HEK293 (cell line): Measurements from ENCODE around the gene PPP1R27.

Experiments used
- CTCF ChIA-PET: fragments of 350-600 bp; formaldehyde crosslinking; extraction: SDS; loops from one replicate; lab custom pipeline; 2021; ENCODE audit warnings: antibody characterized with exemption; lab: Yijun Ruan, JAX
- POLR2A ChIA-PET: fragments of 300-600 bp; formaldehyde crosslinking; extraction: SDS; loops from one replicate; lab custom pipeline; 2020; ENCODE audit warnings: antibody characterized with exemption, inconsistent platforms; lab: Yijun Ruan, JAX
- H3K27ac ChIP-seq: fragments of 200-500 bp; sonication (Bioruptor generic); 2 replicates; pipeline ENCODE4 v1.5.1; 2014; ENCODE audit warnings: low read depth, low read length, control low read depth, inconsistent platforms; ENCODE audit errors: extremely low read depth
- H3K36me3 ChIP-seq, 2 experiments: fragments of 200-500 bp in 1 of 2; sonication (Bioruptor generic) in 1 of 2; 1 replicate in 1 of 2; 2 replicates in 1 of 2; pipeline ENCODE4 v1.5.1; 2014 to 2017; ENCODE audit warnings: inconsistent platforms in 2 of 2, low read length in 2 of 2; ENCODE audit not compliant: control insufficient read depth in 2 of 2, insufficient read depth in 1 of 2
- H3K4me1 ChIP-seq: fragments of 200-500 bp; sonication (Bioruptor generic); 2 replicates; pipeline ENCODE4 v1.5.1; 2014; ENCODE audit warnings: mild to moderate bottlenecking, low read length, inconsistent platforms; ENCODE audit not compliant: control insufficient read depth, insufficient read depth
- H3K4me3 ChIP-seq: 2 replicates; pipeline ENCODE4 v1.5.1; 2011; ENCODE audit warnings: low read depth, mild to moderate bottlenecking, control low read depth, low read length, moderate library complexity
- H3K9me3 ChIP-seq: fragments of 200-500 bp; sonication (Bioruptor generic); 2 replicates; pipeline ENCODE4 v1.5.1; 2014; ENCODE audit warnings: low read depth, low read length, inconsistent platforms; ENCODE audit not compliant: control insufficient read depth, insufficient read depth
- BCL11B ChIP-seq: fragments of 450-650 bp; formaldehyde crosslinking; IDR thresholded peaks from 2 replicates; pipeline ENCODE4 v1.5.1; 2016; ENCODE audit warnings: low read depth, missing biosample characterization, missing genetic modification characterization
- YY2 ChIP-seq: fragments of 450-650 bp; formaldehyde crosslinking; IDR thresholded peaks from 2 replicates; pipeline ENCODE4 v1.5.1; 2016; ENCODE audit warnings: missing biosample characterization, missing genetic modification characterization
- ZBTB17 ChIP-seq: fragments of 450-650 bp; formaldehyde crosslinking; IDR thresholded peaks from 2 replicates; pipeline ENCODE4 v1.5.1; 2016; ENCODE audit warnings: missing biosample characterization, missing genetic modification characterization
- ZBTB20 ChIP-seq: fragments of 450-650 bp; formaldehyde crosslinking; IDR thresholded peaks from 2 replicates; pipeline ENCODE4 v1.5.1; 2016; ENCODE audit warnings: missing biosample characterization, missing genetic modification characterization
- ZBTB7A ChIP-seq: fragments of 450-650 bp; formaldehyde crosslinking; IDR thresholded peaks from 2 replicates; pipeline ENCODE4 v1.5.1; 2016; ENCODE audit warnings: low read depth, missing biosample characterization, missing genetic modification characterization
- ZFP37 ChIP-seq: fragments of 450-650 bp; formaldehyde crosslinking; IDR thresholded peaks from 2 replicates; pipeline ENCODE4 v1.5.1; 2016; ENCODE audit warnings: missing biosample characterization, missing genetic modification characterization
- ZFP69B ChIP-seq: fragments of 450-650 bp; formaldehyde crosslinking; IDR thresholded peaks from 2 replicates; pipeline ENCODE4 v1.5.1; 2016; ENCODE audit warnings: missing biosample characterization, missing genetic modification characterization
- ZIC2 ChIP-seq: fragments of 450-650 bp; formaldehyde crosslinking; IDR thresholded peaks from 2 replicates; pipeline ENCODE4 v1.5.1; 2016; ENCODE audit warnings: missing biosample characterization, missing genetic modification characterization
- ZNF112 ChIP-seq: fragments of 450-650 bp; formaldehyde crosslinking; IDR thresholded peaks from 2 replicates; pipeline ENCODE4 v1.5.0; 2017; ENCODE audit warnings: missing biosample characterization, missing genetic modification characterization
- ZNF23 ChIP-seq: fragments of 450-650 bp; formaldehyde crosslinking; IDR thresholded peaks from 2 replicates; pipeline ENCODE4 v1.5.1; 2016; ENCODE audit warnings: missing biosample characterization, missing genetic modification characterization, borderline replicate concordance
- ZNF335 ChIP-seq: fragments of 450-650 bp; formaldehyde crosslinking; conservative IDR thresholded peaks from 2 replicates; pipeline ENCODE4 v1.5.1; 2016; ENCODE audit warnings: missing biosample characterization, missing genetic modification characterization
- ZNF341 ChIP-seq: fragments of 450-650 bp; formaldehyde crosslinking; IDR thresholded peaks from 2 replicates; pipeline ENCODE4; 2016; ENCODE audit warnings: low read depth, missing biosample characterization, missing genetic modification characterization
- ZNF549 ChIP-seq: fragments of 450-650 bp; IDR thresholded peaks from 2 replicates; pipeline ENCODE4 v1.5.1; 2018; ENCODE audit warnings: missing biosample characterization, missing genetic modification characterization, mild to moderate bottlenecking, inconsistent platforms, moderate library complexity
- ZNF585B ChIP-seq: fragments of 450-650 bp; formaldehyde crosslinking; IDR thresholded peaks from 2 replicates; pipeline ENCODE4 v1.5.1; 2016; ENCODE audit warnings: missing biosample characterization, missing genetic modification characterization
- ZNF792 ChIP-seq: fragments of 450-650 bp; formaldehyde crosslinking; IDR thresholded peaks from 2 replicates; pipeline ENCODE4 v1.5.1; 2016; ENCODE audit warnings: missing biosample characterization, missing genetic modification characterization
- ZNF837 ChIP-seq: fragments of 450-650 bp; formaldehyde crosslinking; IDR thresholded peaks from 2 replicates; pipeline ENCODE4 v1.5.1; 2016; ENCODE audit warnings: missing biosample characterization, missing genetic modification characterization
- TF ChIP-seq, protein P1 (sequence below): fragments of 450-650 bp; formaldehyde crosslinking; IDR thresholded peaks from 2 replicates; pipeline ENCODE4 v1.5.1; 2017; ENCODE audit warnings: missing biosample characterization, missing genetic modification characterization
- TF ChIP-seq, protein P2 (sequence below): fragments of 450-650 bp; formaldehyde crosslinking; conservative IDR thresholded peaks from 2 replicates; pipeline ENCODE4 v1.5.1; 2016; ENCODE audit warnings: low read depth, missing biosample characterization, missing genetic modification characterization
- TF ChIP-seq, protein P3 (sequence below): fragments of 450-650 bp; formaldehyde crosslinking; IDR thresholded peaks from 2 replicates; pipeline ENCODE4 v1.5.1; 2016; ENCODE audit warnings: missing biosample characterization, missing genetic modification characterization
- TF ChIP-seq, protein P4 (sequence below): fragments of 450-650 bp; formaldehyde crosslinking; IDR thresholded peaks from 2 replicates; pipeline ENCODE4 v1.5.1; 2016; ENCODE audit warnings: missing biosample characterization, missing genetic modification characterization

Gene PPP1R27

DNA sequence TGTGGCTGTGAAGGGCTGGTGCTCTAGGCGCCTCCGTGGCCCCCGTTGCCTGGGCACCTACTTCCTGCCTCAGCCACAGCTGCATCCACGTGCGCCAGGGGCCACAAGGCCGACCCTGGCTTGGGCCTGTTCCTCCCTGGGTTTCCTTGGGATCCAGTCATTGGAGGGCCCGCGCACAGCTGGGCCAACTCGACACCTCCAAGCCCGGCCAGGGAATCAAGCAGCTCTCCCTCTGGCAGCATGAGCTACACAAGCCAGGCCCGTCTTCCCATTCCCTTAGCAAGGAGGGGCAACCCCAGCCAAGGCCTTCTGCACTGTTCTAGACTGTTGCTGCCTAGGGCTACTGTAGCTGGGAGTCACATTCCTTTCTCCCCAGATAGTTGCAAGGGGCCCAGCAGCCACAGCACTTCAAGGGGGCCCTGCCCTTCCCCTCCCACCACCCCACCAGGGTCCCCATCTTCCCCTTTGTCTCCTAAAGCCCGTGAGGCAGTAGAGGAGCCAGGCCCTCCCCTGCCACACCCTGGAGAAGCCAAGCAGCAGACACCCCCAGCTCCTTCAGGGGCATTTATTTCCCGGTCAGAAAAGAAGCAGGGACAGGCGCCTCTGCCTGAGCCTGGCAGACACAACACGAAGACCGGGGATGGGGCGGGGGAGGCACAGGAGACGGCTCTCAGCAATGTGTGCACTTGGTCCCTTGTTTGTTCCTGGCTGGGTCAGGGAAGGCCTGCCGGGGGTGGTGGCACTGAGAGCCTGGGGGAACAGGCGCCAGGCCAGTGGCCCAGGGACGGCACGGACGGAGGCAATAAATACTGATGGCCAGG lies 32.5 kb upstream of the PPP1R27 start (continued):
- TF ChIP-seq, protein P1, sequence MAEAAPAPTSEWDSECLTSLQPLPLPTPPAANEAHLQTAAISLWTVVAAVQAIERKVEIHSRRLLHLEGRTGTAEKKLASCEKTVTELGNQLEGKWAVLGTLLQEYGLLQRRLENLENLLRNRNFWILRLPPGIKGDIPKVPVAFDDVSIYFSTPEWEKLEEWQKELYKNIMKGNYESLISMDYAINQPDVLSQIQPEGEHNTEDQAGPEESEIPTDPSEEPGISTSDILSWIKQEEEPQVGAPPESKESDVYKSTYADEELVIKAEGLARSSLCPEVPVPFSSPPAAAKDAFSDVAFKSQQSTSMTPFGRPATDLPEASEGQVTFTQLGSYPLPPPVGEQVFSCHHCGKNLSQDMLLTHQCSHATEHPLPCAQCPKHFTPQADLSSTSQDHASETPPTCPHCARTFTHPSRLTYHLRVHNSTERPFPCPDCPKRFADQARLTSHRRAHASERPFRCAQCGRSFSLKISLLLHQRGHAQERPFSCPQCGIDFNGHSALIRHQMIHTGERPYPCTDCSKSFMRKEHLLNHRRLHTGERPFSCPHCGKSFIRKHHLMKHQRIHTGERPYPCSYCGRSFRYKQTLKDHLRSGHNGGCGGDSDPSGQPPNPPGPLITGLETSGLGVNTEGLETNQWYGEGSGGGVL = no peak
- TF ChIP-seq, protein P2, sequence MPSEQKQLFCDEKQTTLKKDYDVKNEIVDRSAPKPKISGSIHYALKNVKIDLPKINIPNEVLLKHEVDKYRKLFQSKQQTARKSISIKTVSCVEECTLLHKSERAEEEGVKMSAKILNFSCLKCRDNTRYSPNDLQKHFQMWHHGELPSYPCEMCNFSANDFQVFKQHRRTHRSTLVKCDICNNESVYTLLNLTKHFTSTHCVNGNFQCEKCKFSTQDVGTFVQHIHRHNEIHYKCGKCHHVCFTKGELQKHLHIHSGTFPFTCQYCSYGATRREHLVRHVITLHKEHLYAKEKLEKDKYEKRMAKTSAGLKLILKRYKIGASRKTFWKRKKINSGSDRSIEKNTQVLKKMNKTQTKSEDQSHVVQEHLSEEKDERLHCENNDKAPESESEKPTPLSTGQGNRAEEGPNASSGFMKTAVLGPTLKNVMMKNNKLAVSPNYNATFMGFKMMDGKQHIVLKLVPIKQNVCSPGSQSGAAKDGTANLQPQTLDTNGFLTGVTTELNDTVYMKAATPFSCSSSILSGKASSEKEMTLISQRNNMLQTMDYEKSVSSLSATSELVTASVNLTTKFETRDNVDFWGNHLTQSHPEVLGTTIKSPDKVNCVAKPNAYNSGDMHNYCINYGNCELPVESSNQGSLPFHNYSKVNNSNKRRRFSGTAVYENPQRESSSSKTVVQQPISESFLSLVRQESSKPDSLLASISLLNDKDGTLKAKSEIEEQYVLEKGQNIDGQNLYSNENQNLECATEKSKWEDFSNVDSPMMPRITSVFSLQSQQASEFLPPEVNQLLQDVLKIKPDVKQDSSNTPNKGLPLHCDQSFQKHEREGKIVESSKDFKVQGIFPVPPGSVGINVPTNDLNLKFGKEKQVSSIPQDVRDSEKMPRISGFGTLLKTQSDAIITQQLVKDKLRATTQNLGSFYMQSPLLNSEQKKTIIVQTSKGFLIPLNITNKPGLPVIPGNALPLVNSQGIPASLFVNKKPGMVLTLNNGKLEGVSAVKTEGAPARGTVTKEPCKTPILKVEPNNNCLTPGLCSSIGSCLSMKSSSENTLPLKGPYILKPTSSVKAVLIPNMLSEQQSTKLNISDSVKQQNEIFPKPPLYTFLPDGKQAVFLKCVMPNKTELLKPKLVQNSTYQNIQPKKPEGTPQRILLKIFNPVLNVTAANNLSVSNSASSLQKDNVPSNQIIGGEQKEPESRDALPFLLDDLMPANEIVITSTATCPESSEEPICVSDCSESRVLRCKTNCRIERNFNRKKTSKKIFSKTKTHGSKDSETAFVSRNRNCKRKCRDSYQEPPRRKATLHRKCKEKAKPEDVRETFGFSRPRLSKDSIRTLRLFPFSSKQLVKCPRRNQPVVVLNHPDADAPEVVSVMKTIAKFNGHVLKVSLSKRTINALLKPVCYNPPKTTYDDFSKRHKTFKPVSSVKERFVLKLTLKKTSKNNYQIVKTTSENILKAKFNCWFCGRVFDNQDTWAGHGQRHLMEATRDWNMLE = no peak
- TF ChIP-seq, protein P3, sequence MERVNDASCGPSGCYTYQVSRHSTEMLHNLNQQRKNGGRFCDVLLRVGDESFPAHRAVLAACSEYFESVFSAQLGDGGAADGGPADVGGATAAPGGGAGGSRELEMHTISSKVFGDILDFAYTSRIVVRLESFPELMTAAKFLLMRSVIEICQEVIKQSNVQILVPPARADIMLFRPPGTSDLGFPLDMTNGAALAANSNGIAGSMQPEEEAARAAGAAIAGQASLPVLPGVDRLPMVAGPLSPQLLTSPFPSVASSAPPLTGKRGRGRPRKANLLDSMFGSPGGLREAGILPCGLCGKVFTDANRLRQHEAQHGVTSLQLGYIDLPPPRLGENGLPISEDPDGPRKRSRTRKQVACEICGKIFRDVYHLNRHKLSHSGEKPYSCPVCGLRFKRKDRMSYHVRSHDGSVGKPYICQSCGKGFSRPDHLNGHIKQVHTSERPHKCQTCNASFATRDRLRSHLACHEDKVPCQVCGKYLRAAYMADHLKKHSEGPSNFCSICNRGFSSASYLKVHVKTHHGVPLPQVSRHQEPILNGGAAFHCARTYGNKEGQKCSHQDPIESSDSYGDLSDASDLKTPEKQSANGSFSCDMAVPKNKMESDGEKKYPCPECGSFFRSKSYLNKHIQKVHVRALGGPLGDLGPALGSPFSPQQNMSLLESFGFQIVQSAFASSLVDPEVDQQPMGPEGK (tag by site-specific recombination) = peak; percentile 94
- TF ChIP-seq ZNF792 (no peak), ZNF23 (tag by site-specific recombination) (no peak), YY2 (tag by site-specific recombination) (no peak), ZNF335 (tag by site-specific recombination) (peak; percentile 39), ZNF549 (no peak)
- TF ChIP-seq, all 188 proteins: peak for 40

DNA sequence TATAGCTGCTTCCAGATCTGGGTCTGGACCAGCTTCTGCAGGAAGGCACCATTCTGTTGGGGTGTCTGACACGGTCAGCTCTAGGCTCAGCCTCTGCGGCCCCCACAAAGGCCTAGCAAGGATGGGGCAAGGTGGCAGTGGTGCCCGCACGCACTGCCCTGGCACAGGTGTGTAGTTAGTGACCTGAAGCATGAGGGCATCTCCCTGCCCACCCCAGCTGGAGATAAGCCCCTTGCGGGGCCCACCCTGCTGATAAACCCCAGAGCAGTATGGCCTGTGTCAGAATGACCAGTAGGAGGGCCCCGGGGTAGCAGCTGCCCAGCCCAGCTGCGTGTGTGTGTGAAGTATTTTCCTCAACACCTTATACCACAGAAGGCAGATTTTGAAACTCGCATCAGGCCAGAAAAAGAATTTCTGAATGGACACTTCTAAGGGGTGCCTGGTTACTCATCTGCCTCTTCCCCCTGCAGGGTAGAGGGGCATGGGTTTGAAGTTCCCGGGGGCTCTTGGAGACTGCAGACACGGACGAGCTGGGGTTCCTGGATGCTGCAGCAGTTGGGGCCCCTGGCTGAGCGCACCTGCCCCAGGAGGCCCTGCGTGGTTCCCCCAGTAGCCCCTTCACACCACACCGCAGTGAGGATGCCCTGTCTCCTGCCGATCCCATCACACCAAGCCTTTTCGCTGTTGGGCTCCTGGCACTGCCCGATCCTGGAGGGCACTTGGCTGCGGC lies 31.8 kb upstream of the PPP1R27 start:
- Histone ChIP-seq H3K27ac (peak overlapping the region; percentile 100), H3K4me1 (peaks cover 14% of the 10 kb centered on the region; the same call in 1 of the 2 replicates), H3K36me3 (peaks cover 12 to 77% of the 10 kb centered on the region in 2 experiments; a peak in 2 of 3 replicates), H3K9me3 (no peaks in the 10 kb centered on the region), H3K4me3 (no peak overlapping the region)
- CTCF ChIA-PET = interaction anchor here (0.5 to 1.8 kb wide), 6 partner anchors 44 to 229 kb away, joined by 3 to 4 read pairs (median 3); no protein-coding TSS in a partner anchor
- POLR2A ChIA-PET = interaction anchor here (0.8 to 2.5 kb wide), 23 partner anchors 12 to 232 kb away, joined by 3 to 14 read pairs (median 4); partner anchors contain the start of genes ALYREF, ANAPC11, ARL16 and CCDC137
- TF ChIP-seq, protein P4, sequence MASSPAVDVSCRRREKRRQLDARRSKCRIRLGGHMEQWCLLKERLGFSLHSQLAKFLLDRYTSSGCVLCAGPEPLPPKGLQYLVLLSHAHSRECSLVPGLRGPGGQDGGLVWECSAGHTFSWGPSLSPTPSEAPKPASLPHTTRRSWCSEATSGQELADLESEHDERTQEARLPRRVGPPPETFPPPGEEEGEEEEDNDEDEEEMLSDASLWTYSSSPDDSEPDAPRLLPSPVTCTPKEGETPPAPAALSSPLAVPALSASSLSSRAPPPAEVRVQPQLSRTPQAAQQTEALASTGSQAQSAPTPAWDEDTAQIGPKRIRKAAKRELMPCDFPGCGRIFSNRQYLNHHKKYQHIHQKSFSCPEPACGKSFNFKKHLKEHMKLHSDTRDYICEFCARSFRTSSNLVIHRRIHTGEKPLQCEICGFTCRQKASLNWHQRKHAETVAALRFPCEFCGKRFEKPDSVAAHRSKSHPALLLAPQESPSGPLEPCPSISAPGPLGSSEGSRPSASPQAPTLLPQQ (tag by site-specific recombination) = peak; percentile 75
- TF ChIP-seq ZNF585B (tag by site-specific recombination) (0 out of 2 replicates have a peak, but pooled peaks have one; percentile 15), ZBTB20 (0 out of 2 replicates have a peak, but pooled peaks have one; percentile 35), ZNF112 (tag by site-specific recombination) (no peak), ZFP37 (peak; percentile 74; the same call in 1 of the 2 replicates), ZNF341 (0 out of 2 replicates have a peak, but pooled peaks have one; percentile 2), ZBTB7A (tag by site-specific recombination) (peak; percentile 30; the same call in 1 of the 2 replicates), ZIC2 (tag by site-specific recombination) (0 out of 2 replicates have a peak, but pooled peaks have one; percentile 36), ZBTB17 (no peak), ZNF837 (peak; percentile 90; the same call in 1 of the 2 replicates), BCL11B (tag by site-specific recombination) (peak; percentile 63; the same call in 1 of the 2 replicates), ZFP69B (tag by site-specific recombination) (peak; percentile 89)
- TF ChIP-seq, protein P3 (tag by site-specific recombination) = no peak
